GM19238 (cell line): ENCODE data around the gene OR2B6.

Source experiments
- DNase-seq: peaks from one replicate; pipeline ENCODE4 v3.0.0; 2011; ENCODE audit warnings: low spot score; ENCODE audit not compliant: insufficient read length

Gene OR2B6

GRCh38 chr6:28000351-28001045 is 43.5 kb downstream of the OR2B6 start:
- DNase-seq: no peak

- no peak for DNase-seq
These were observed 44.3 kb downstream of the OR2B6 start for GRCh38 chr6:28001351-28001750.

- DNase-seq: no peak
These were observed 44.7 kb downstream of the OR2B6 start for GRCh38 chr6:28001751-28002150.

GRCh38 chr6:28002161-28002560 is 45.1 kb downstream of the OR2B6 start:
- no peak for DNase-seq

- no peak for DNase-seq
These were observed 46.0 kb downstream of the OR2B6 start for GRCh38 chr6:28003059-28003458.

GRCh38 chr6:28003661-28004060 is 46.6 kb downstream of the OR2B6 start:
- DNase-seq: no peak

- DNase-seq: no peak
These were observed 47.5 kb downstream of the OR2B6 start for GRCh38 chr6:28004350-28005151.

- DNase-seq: no peak
These were observed 48.3 kb downstream of the OR2B6 start for GRCh38 chr6:28005152-28005890.

GRCh38 chr6:28005975-28006374 is 48.9 kb downstream of the OR2B6 start:
- DNase-seq: no peak
